ENCODE results near the gene SDE2. TPM values are rescaled to one million over a fixed set of nuclear protein-coding genes. Genes with fewer than 3 reads are reported as not detected.
"Not testable (repeated sequence)": the region's sequence is repeated elsewhere in the genome, so short reads cannot be mapped to it uniquely, and the experiment has no call there.

The SDE2 gene
- total RNA-seq, 4 donors from 2014 or later, result 4.4 to 19.2 (median 13.2) TPM

GRCh38 chr1:225974454-225974853 lies 24.7 kb downstream of the SDE2 start:
- TF ChIP-seq POLR2AphosphoS5 (IDR thresholded peaks at IDR 0.05) (no peak), CTCF (IDR thresholded peaks at IDR 0.05) (peak in 1 of 5 experiments; percentile 11)
- Histone ChIP-seq H3K9me3 (no peaks in the 10 kb centered on the region), H3K4me3 (no peak overlapping the region), H3K36me3 (no peaks in the 10 kb centered on the region), H3K27me3 (no peaks in the 10 kb centered on the region), H3K27ac (no peak overlapping the region), H3K4me1 (peaks cover 0 to 6% (median 4%) of the 10 kb centered on the region in 4 donors)
- 85% methylated on average over 10 of the region's 10 CpGs; no CpG with 5 or more reads in 1 of the 2 donors for WGBS, 2 donors (ENCODE audit: low coverage in 1 of 2)
- in situ Hi-C loops (cut with MboI; ENCODE audit: low pct_ligation_motif_present in 1 of 4, low pct_unique_long_range_greater_than_20kb in 1 of 4, low sequenced_read_pairs in 3 of 4) (loop anchor here (5.0 to 25.0 kb wide), 3 partner anchors 492 to 662 kb away; no protein-coding TSS in a partner anchor), intact Hi-C loops (cut with DNase I; ENCODE audit: low total_unique reads) (loop anchor here (5.0 to 10.0 kb wide), 2 partner anchors 497 to 650 kb away; no protein-coding TSS in a partner anchor)
- no peak for DNase-seq

GRCh38 chr1:225973158-225973557 lies 26.0 kb downstream of the SDE2 start:
- TF ChIP-seq POLR2AphosphoS5 (IDR thresholded peaks at IDR 0.05), result peak in 1 of 3 donors; percentile 35
- TF ChIP-seq CTCF (IDR thresholded peaks at IDR 0.05), result no peak
- Histone ChIP-seq H3K27me3 (no peaks in the 10 kb centered on the region), H3K4me1 (peaks cover 0 to 5% (median 2%) of the 10 kb centered on the region in 4 donors), H3K9me3 (no peaks in the 10 kb centered on the region), H3K36me3 (no peaks in the 10 kb centered on the region), H3K4me3 (no peak overlapping the region), H3K27ac (peak overlapping the region in 2 of 4 donors; percentile 34 to 44)
- DNase-seq, result peak; percentile 65
- in situ Hi-C loops (cut with MboI; ENCODE audit: low pct_ligation_motif_present in 1 of 4, low pct_unique_long_range_greater_than_20kb in 1 of 4, low sequenced_read_pairs in 3 of 4) (loop anchor here (5.0 to 25.0 kb wide), 3 partner anchors 491 to 661 kb away; no protein-coding TSS in a partner anchor), intact Hi-C loops (cut with DNase I; ENCODE audit: low total_unique reads) (loop anchor here (5.0 to 10.0 kb wide), 2 partner anchors 496 to 648 kb away; no protein-coding TSS in a partner anchor)
- WGBS, 2 donors (ENCODE audit: low coverage in 1 of 2), result 42 to 43% methylated on average over 2 to 5 of the region's 5 CpGs

- WGBS, 2 donors (ENCODE audit: low coverage in 1 of 2), result 80 to 87% methylated on average over 1 to 15 of the region's 15 CpGs
- Histone ChIP-seq H3K27me3 (no peaks in the 10 kb centered on the region), H3K27ac (peak overlapping the region in 2 of 4 donors; percentile 34 to 44), H3K4me1 (peaks cover 0 to 5% (median 2%) of the 10 kb centered on the region in 4 donors), H3K4me3 (no peak overlapping the region), H3K36me3 (no peaks in the 10 kb centered on the region), H3K9me3 (no peaks in the 10 kb centered on the region)
- TF ChIP-seq POLR2AphosphoS5 (IDR thresholded peaks at IDR 0.05), result no peak
- no peak for TF ChIP-seq CTCF (IDR thresholded peaks at IDR 0.05)
- no peak for TF ChIP-seq POLR2A (IDR thresholded peaks at IDR 0.05)
- no peak for TF ChIP-seq EP300 (IDR thresholded peaks at IDR 0.05; ENCODE audit: low read depth)
- in situ Hi-C loops (cut with MboI; ENCODE audit: low pct_ligation_motif_present in 1 of 4, low pct_unique_long_range_greater_than_20kb in 1 of 4, low sequenced_read_pairs in 3 of 4) (loop anchor here (5.0 to 25.0 kb wide), 3 partner anchors 490 to 660 kb away; no protein-coding TSS in a partner anchor), intact Hi-C loops (cut with DNase I; ENCODE audit: low total_unique reads) (loop anchor here (5.0 to 10.0 kb wide), 2 partner anchors 495 to 648 kb away; no protein-coding TSS in a partner anchor)
- DNase-seq, result no peak
These were observed 26.6 kb downstream of the SDE2 start for GRCh38 chr1:225972344-225973152.

- intact Hi-C loops (cut with DNase I; ENCODE audit: low total_unique reads) (loop anchor here (5.0 to 10.0 kb wide), 2 partner anchors 493 to 646 kb away; no protein-coding TSS in a partner anchor), in situ Hi-C loops (cut with MboI; ENCODE audit: low pct_ligation_motif_present in 1 of 4, low pct_unique_long_range_greater_than_20kb in 1 of 4, low sequenced_read_pairs in 3 of 4) (loop anchor here (5.0 to 25.0 kb wide), 3 partner anchors 488 to 658 kb away; no protein-coding TSS in a partner anchor)
- not testable (repeated sequence) for H3K9me3 ChIP-seq, H3K27ac ChIP-seq, H3K27me3 ChIP-seq, DNase-seq, H3K36me3 ChIP-seq, H3K4me3 ChIP-seq, H3K4me1 ChIP-seq
- WGBS, 2 donors (ENCODE audit: low coverage in 1 of 2), result 76 to 89% methylated on average over 5 to 16 of the region's 16 CpGs
These were observed 28.5 kb downstream of the SDE2 start for GRCh38 chr1:225970592-225971157.

- not testable (repeated sequence) for H3K27me3 ChIP-seq, H3K4me1 ChIP-seq, H3K36me3 ChIP-seq, H3K27ac ChIP-seq, H3K4me3 ChIP-seq, H3K9me3 ChIP-seq, DNase-seq
- intact Hi-C loops (cut with DNase I; ENCODE audit: low total_unique reads), result loop anchor here (5.0 to 10.0 kb wide), 2 partner anchors 492 to 645 kb away; no protein-coding TSS in a partner anchor
- in situ Hi-C loops (cut with MboI; ENCODE audit: low pct_ligation_motif_present in 1 of 4, low pct_unique_long_range_greater_than_20kb in 1 of 4, low sequenced_read_pairs in 3 of 4), result loop anchor here (5.0 to 25.0 kb wide), 3 partner anchors 487 to 657 kb away; no protein-coding TSS in a partner anchor
- WGBS, 2 donors (ENCODE audit: low coverage in 1 of 2), result 96% methylated on average over 23 of the region's 28 CpGs; no CpG with 5 or more reads in 1 of the 2 donors
These were observed 29.4 kb downstream of the SDE2 start for GRCh38 chr1:225969751-225970150.

All from transverse colon (tissue), 4 donors.